Activated T-helper 1 cell treated with anti-CD3 and anti-CD28 coated beads, Interleukin-2, amount 50 U/mL, for 16 hours (primary cell): ENCODE measurements around the gene RAB11A.
"Not testable (repeated sequence)": the region's sequence is repeated elsewhere in the genome, so short reads cannot be mapped to it uniquely, and the experiment has no call there.

ENCODE experiments used
- DNase-seq, 2 donors: peaks; one replicate each; pipeline ENCODE4 v3.0.0-alpha.2; 2020; ENCODE audit warnings: low read depth in 1 of 2, low spot score in 1 of 2

Gene RAB11A

DNA sequence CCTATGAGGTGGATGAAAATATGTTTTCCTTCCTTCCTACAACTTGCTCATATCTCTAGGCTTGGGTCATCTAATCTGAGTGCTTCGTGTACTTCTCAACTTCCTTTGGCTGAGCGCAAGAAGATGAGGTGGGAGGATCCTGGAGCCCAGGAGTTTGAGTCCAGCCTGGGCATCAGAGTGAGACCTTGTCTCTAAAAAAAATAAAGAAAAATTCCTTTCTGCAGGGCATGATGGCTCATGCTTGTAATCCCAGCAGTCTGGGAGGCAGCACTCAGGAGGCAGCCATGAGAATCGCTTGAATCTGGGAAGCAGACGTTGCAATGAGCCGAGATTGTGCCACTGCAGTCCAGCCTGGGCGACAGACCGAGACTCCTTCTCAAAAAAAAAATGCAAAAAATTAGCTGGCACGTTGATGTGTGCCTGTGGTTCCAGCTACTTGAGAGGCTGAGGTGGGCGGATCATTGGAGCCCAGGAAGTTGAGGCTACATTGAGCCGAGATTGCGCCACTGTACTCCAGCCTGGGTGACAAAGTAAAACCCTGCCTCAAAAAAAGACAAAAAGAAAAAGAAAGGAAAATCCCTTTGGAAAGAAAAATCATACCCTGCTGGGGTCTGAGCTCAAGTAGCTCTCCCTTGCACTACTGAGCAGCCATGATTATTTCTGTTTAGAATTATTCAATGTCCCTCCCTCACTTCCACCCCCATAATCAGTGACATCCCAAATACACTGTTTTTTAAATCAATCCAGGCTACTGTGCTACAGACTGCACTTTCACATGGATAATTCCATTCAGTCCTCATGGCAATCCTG lies 28.0 kb upstream of the RAB11A start:
- no peak for DNase-seq

DNA sequence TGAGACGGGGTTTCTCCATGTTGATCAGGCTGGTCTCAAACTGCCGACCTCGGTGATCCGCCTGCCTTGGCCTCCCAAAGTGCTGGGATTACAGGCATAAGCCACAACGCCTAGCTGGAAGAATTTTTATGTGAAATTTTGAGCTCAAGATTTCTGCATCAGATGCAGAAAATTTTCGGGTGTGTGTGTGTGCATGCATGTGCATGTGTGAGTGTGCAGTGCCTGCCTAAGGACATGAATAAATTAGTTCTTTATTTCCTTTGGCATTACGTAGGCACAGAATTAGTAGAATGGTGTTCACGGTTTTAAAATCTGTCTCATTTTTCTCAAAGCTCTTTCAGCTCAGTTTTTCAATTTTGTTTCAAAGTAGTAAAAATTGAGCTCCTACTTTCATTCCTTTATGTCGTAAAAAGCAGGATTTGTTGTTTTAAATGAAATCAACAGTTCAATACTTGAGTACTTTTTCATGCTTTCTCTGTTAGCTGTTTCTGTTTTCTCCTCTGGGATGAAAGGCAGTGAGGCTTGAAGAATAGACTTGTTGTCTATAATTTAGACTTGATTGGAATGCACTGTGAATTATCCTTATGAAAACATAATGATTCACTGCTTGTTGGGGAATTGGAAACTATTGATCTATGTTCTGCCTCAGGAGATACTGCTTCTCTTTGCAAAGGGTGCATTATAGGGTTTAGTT lies 23.3 kb upstream of the RAB11A start:
- no peak for DNase-seq

DNA sequence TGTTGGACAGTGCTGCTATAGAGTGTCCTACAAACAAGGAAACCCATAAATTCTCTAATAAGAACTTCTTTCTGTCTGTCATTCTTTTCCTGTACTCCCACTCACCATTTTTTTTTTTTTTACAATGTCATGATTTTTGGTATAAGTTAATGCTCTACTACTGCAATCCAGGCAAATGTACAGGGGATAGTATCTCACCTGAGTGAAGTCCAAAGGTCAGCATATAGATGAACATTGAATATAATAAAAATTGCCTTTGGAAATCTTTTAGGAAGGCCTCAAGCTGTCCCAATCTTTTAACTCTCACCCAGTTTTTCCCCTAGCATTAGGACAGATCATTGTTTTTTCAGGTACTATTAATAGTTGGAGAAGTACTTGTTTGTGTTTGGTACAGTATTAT lies 21.3 kb upstream of the RAB11A start:
- DNase-seq: no peak

DNA sequence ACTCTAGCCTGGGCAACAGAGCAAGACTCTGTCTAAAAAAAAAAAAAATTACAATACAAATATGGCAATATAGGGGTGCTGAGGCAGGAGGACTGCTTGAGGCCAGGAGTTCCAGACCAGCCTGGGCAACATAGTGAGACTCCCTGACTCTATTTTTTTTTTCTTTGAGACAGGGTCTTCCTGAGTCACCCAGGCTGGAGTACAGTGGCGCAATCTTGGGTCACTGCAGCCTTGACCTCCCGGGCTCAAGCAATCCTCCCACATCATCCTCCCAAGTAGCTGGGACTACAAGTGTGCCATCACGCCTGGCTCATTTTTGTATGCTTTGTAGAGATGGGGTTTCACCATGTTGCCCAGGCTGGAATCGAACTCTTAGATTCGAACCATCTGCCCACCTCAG lies 17.3 kb upstream of the RAB11A start:
- DNase-seq: no peak

DNA sequence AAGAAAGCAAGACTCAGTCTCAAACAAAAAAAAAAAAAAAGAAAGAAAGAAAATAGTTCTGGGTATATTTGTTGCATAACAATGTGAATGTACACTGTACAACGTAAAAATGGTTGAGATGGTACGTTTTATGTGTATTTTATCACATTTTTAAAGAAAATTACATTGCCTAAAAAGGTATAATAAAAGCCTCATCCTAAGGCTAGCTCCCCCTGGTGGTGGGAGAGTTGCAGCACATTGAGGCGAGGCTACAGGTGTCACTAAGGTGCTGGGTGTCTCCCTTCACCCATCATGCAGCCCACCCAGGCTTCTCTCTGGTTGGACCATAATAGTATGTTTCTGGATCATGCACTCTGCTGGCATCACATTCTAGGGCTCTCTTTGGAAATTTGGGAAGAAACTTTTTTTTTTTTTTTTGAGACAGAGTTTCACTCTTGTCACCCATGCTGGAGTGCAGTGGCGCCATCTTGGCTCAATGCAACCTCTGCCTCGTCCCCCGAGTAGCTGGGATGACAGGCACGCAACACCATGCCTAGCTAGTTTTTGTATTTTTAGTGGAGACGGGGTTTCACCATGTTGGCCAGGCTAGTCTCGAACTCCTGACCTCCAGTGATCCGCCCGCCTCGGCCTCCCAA lies 12.4 kb upstream of the RAB11A start:
- peak; percentile 56 to 68 for DNase-seq

DNA sequence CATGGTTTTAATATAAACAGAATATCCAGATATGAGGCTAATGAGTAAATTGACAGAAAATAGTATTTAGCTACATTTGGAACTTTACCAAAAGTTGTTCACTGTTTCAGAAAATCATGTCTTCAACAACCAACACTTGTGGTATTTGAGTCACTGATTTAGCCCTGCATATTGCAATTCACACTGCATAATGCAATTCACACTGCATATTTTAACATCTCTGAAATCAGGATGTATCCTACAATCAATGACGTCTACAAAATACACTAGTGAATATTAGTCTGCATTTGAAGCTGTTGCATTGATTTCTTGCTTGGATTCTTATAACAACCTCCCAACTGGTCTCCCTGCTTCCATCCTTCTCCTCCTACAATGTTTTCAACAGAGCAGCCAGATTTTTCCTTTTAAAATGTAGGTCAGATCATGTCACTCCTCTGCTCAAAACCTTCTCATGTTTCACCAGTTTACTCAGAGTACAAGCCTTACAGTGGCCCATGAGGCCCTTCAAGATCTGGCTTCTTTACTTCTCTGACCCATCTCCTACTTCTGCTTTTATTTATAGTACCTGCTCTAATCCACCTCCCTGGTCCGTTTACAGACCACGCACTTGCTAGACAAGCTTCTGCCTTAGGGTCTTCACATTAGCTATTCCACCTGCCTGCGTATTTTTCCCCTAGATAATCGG lies 11.4 kb upstream of the RAB11A start:
- DNase-seq: no peak

DNA sequence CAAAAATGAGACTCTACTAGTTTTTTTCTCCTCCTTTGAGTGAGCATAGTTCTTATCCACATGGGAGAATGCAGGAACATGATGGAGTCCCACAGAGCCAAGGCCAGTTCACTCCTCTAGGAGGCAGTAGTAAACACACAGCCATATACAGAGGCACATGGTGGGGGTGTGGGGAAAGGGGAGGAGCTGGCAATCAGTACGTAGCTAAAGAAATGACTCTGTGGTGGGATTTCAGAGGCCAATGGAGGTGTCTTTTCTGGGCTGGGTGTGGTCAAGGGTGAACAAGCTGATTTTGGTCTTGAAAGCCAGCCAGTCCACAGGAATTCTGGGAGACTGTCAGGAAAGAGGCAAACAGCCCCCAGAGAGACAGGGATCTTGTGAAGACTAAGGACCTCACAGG lies 6.6 kb upstream of the RAB11A start:
- DNase-seq: peak in 1 of 2 donors; percentile 28

DNA sequence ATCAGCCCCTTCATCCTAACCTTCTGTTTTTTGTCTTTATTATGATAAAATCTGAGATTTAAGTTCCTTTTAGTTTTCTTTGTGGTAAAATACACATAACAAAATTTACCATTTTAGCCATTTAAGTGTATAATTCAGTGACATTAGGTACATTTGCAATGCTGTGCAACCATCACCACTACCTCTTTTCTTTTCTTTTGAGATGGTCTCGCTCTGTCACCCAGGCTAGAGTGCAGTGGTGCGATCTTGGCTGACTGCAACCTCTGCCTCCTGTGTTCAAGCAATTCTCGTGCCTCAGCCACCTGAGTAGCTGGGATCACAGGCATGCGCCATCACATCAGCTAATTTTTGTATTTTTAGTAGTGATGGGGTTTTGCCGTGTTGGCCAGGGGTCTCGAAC lies 6.2 kb upstream of the RAB11A start:
- DNase-seq: no peak

DNA sequence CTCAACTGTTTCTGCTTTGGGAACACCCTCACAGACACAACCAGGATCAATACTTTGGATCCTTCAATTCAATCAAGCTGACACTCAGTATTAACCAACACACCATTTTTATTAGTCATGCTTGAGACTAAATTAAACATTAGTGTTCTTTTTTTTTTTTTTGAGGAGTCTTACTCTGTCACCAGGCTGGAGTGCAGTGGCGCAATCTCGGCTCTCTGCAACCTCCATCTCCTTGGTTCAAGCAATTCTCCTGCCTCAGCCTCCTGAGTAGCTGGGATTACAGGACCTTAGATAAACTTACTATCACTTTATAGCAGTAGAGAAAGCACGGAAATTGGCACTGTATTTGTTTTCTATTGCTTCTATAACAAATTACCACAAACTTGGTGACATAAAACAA lies 2.0 kb upstream of the RAB11A start:
- no peak for DNase-seq

DNA sequence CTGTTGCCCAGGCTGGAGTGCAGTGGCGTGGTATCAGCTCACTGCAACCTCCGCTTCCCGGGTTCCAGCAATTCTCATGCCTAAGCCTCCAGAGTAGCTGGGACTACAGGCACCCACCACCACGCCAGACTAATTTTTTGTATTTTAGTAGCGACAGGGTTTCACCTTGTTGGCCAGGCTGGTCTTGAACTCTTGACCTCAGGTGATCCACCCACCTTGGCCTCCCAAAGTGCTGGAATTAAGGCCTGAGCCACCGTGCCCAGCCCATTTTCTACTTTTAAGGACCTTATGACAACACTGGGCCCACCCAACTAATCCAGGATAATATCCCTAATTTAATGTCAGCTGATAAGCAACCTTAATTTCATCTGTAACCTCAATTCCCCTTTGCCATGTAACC lies 1.4 kb upstream of the RAB11A start:
- not testable (repeated sequence) for DNase-seq

DNA sequence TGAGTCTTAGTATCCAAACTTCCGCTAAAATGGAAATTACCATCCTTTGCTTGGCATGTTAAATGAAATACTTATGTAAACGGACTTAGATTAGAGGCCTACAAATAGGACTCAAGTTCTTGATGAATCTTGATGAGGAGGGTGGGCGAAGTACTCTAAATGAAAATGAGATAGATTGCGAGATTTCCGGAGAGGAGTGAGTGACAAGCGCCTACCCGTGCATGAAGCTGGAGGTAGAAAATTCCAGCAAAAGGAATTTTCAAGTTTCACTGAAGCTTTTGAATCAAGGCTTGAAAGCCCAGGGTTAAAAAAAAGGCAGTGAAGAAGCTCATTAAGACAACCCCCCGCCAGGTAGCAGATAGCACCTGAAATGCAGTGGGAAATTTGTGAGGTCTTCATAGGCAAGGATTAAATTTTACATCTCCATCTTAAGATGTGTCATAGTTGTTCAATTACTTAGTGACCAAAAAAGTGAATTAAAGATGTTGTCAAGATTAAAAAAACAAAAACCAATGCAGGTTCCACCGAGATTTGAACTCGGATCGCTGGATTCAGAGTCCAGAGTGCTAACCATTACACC lies 655 bp upstream of the RAB11A start:
- DNase-seq: no peak

DNA sequence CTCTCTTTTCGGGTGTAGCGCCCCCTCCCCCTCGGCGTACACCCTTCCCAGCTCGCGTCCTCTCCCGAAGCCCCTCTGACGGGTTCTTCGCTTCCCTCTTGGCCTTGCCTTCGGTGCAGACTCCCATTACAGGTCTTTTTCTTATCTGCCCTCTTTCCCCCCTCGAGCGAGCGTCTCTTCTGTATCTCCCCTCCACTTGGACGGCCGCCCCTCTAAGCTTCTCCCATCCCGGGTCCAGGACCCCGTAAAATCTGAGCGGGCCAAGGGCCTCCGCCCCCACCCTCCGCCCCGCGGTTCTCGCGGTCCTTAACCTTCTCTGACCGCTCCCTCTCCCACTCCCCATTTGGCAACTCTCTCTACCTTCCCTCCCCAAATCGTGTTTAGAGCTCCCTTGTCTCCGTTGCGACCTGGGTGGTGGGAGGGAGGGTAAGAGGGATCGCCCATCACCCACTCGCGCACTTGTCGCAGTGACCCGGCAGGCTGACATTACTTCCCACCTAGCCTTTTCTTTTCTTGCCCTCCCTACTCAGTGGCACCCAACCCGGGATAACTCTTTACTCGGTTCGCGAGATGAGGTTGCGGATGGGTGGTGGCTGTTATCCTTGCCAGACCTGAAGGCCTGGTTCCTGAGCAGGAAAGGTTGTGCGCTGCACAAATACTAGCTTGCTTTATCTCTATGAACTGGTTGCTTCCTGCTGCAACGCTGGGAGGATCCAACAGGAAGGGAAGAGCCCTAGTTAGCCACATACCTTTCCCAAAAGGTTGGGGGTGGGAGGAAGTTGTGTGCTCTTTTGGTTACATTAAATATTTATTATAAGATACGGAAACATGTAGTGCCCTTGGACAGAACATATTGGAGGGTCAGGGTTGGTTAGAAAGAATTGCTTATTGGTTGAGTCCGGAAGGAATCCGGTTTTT lies 922 bp downstream of the RAB11A start:
- no peak for DNase-seq

DNA sequence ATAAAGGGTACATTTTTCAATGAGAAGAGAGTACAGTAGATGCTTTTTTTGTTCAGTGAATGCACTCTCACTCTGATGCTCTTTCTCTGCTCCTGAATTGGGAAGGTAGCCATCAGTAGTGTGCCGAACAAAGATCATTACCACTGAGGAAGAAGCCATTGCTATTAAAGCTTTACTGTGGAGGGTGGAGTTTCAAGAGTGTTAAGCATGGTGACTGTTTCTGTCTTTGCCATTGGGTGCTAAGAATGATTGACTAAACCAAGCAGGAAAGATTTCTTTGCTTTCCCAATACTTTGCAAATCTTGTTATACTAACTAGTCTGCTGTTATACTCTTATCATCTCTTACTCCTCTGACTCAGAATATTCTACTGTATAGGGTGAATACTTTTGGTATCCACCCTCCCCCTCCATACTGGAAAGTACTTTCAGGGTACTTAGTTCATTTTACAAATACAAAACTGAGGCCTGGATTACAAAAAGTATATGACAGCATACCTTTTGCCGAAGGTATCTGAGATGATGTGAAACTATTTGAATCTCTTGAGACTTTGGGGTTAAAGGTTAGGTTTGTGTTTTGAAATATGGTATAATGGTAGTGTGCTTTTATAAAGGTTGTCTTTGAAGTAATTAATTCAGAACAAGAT lies 1.7 kb downstream of the RAB11A start:
- DNase-seq: no peak

DNA sequence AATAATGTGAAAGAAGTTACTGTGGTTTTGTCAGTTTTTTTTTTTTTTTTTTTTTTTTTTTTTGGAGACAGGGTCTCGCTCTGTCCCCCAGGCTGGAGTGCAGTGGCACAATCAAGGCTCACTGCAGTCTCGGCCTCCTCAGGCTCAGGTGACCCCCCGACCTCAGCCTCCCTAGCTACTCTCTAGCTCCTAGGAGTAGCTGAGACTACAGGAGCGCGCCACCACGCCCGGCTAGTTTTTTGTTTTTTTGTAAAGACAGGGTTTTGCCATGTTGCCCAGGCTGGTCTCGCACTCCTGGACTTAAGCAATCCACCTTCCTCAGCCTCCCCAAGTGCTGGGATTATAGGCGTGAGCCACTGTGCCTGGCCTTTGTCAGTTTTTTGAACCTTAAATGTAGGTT lies 2.6 kb downstream of the RAB11A start:
- not testable (repeated sequence) for DNase-seq

DNA sequence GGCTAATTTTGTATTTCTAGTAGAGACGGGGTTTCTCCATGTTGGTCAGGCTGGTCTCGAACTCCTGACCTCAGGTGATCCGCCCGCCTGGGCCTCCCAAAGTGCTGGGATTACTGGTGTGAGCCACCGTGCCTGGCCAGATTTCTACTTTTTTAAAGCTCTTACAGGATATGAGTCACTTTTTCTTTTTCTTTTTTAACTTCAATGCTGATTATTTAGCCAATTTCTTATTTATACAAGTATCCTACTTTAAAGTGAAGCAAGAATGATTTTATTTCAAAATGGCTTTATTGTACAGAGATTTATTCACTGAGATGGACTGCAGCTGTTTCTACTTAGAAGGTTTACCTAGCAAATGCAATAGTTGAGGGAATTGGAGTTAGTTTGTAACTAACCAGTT lies 3.3 kb downstream of the RAB11A start:
- not testable (repeated sequence) for DNase-seq

DNA sequence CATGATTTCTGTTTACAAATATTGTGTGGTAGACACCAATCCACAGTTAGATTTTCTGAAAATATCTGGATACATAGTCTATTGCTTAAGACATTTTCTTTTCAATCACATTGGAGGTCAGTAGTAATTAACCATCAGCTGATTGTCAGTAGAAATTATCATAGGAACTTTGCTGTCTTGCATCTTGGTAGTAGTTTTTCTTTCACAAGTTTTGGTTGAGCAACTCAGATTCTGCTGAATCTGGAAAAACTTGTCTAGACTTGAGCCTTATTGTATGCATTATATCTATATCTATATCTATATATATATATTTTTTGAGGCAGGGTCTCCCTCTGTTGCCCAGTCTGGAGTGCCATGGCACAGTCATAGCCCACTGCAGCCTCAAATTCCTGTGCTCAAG lies 4.0 kb downstream of the RAB11A start:
- DNase-seq: no peak

DNA sequence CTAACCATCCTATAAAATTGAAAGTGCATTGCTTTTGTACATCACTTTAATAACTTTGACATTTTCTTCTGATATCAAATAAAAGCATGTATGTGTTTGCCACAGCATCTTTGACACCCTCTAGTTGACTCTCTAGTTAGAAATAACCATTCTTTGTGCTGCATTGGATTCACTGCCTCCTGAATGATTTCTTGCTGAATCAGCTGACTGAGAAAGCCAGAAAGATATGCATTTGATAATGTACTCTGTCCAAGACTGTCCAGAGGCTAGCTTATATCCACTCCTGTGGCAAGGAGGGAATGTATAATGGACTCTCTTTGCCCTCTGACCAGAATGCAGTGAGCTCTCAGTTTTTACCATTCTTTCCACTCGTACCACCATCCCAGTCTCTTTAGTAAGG lies 6.2 kb downstream of the RAB11A start:
- DNase-seq: no peak

DNA sequence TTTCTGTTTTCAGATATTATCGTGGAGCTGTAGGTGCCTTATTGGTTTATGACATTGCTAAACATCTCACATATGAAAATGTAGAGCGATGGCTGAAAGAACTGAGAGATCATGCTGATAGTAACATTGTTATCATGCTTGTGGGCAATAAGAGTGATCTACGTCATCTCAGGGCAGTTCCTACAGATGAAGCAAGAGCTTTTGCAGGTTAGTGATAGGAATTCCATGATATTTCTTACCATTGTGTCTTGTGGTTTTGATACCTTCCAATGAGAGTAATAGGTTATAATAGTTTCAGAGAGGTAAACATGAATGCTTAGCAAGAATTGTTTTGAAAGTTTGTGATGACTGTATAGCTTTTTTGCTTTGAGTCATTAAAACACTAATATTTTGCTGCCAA lies 8.5 kb downstream of the RAB11A start:
- no peak for DNase-seq

DNA sequence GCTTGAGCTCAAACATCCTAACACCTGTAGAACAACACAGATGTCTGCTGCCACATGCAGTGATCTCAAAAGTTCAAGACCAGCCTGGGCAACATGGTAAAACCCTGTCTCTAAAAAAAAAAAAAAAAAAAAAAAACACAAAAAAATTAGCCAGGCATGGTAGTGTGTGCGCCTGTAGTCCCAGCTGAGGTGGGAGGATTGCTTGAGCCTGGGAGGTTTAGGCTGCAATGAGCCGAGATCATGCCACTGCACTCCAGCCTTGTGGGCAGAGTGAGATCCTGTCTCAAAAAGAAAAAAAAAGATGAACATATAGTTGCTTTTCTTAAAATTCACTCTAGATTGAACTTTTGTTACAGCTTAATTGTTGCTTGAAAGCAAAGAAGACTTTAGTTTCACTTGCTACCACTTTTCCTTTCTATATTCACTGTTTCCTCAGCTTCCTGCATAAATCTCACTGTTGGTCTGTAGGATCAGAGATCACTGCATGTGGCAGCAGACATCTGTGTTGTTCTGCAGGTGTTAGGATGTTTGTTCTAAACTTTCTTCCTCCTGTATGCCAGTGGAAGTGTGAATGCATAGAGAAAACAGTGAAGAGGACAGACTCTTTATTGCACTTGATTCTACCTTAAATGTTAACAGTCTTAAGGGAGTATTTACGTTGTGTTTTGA lies 12.6 kb downstream of the RAB11A start:
- no peak for DNase-seq
